Endothelial cell of umbilical vein (primary cell): ENCODE measurements around the gene ESYT2. TPM values are rescaled to one million over a fixed set of nuclear protein-coding genes. Genes with fewer than 3 reads are reported as not detected.

ENCODE experiments used
- BruUV-seq: library from RNA; stranded (reverse); fragments of 400-500 nt; replicated peaks from 2 replicates; lab custom pipeline; 2021; lab: Mats Ljungman, UMichigan
- CTCF ChIA-PET: fragments of 300-600, 350-600 bp; sonication (Branson Sonifier 250); formaldehyde crosslinking; loops from one replicate; lab custom pipeline; 2021; ENCODE audit warnings: antibody characterized with exemption, inconsistent platforms; lab: Charles Lee
- POLR2A ChIA-PET: fragments of 300-600, 350-600 bp; sonication (Branson Sonifier 250); formaldehyde crosslinking; loops from one replicate; lab custom pipeline; 2021; ENCODE audit warnings: antibody characterized with exemption, inconsistent platforms; lab: Charles Lee
- DNase-seq: peaks from one replicate; pipeline ENCODE4 v3.0.0-alpha.2; 2011; ENCODE audit warnings: low read depth, low spot score
- FAIRE-seq: peaks from 2 replicates; lab custom pipeline; 2011; peaks lifted over from hg19 to GRCh38; lab: Jason Lieb, UNC
- H2AFZ ChIP-seq: 2 replicates; pipeline ENCODE4 v1.6.0; 2012; ENCODE audit warnings: low read depth, low read length, control low read depth, inconsistent platforms
- H3K27ac ChIP-seq: 2 replicates; pipeline ENCODE4 v1.5.1; 2011; ENCODE audit warnings: low read depth, mild to moderate bottlenecking, control low read depth, low read length, moderate library complexity; ENCODE audit not compliant: insufficient read depth
- H3K27me3 ChIP-seq, 2 experiments: 2 replicates each; pipeline versions ENCODE4 v1.6.0 to v1.6.1; 2011; ENCODE audit warnings: low read length in 2 of 2, mixed read lengths in 1 of 2; ENCODE audit not compliant: control insufficient read depth in 2 of 2, insufficient read depth in 2 of 2
- H3K36me3 ChIP-seq, 2 experiments: 2 replicates in 1 of 2; 3 replicates in 1 of 2; pipeline ENCODE4 v1.5.1; 2011; ENCODE audit warnings: low read length in 2 of 2, mild to moderate bottlenecking in 1 of 2, moderate library complexity in 1 of 2; ENCODE audit not compliant: control insufficient read depth in 2 of 2, insufficient read depth in 2 of 2; ENCODE audit errors: extremely low read depth in 1 of 2
- H3K4me1 ChIP-seq: 3 replicates; pipeline ENCODE4 v1.5.1; 2011; ENCODE audit warnings: mild to moderate bottlenecking, low read length; ENCODE audit not compliant: control insufficient read depth, insufficient read depth; ENCODE audit errors: extremely low read depth
- H3K4me2 ChIP-seq: 2 replicates; pipeline ENCODE4 v1.6.1; 2011; ENCODE audit warnings: low read length, control low read depth, mixed read lengths; ENCODE audit not compliant: insufficient read depth
- H3K4me3 ChIP-seq, 3 experiments: fragments of 200-600 bp in 1 of 3; sonication (generic), shearing (Covaris generic) in 1 of 3; replicated peaks in 1 of 3; 2 replicates each; pipeline ENCODE4 v1.5.1; 2011 to 2016; ENCODE audit warnings: control low read depth in 3 of 3, low read length in 3 of 3, mild to moderate bottlenecking in 2 of 3, inconsistent platforms in 1 of 3, low read depth in 1 of 3, moderate library complexity in 1 of 3; ENCODE audit not compliant: insufficient read depth in 1 of 3
- H3K79me2 ChIP-seq: 2 replicates; pipeline ENCODE4 v1.6.0; 2012; ENCODE audit warnings: low read length, inconsistent platforms; ENCODE audit not compliant: control insufficient read depth, insufficient read depth
- H3K9ac ChIP-seq: replicated peaks from 2 replicates; pipeline ENCODE3; 2011; ENCODE audit warnings: low read length, control low read depth; ENCODE audit not compliant: insufficient read depth; ENCODE audit errors: extremely low read depth
- H3K9me1 ChIP-seq: replicated peaks from 3 replicates; pipeline ENCODE4 v1.6.0; 2011; ENCODE audit warnings: mild to moderate bottlenecking, low read length; ENCODE audit not compliant: control insufficient read depth, insufficient read depth; ENCODE audit errors: extremely low read depth
- H3K9me3 ChIP-seq: replicated peaks from 2 replicates; pipeline ENCODE4 v1.5.1; 2012; ENCODE audit warnings: low read length, inconsistent platforms; ENCODE audit not compliant: control insufficient read depth, insufficient read depth
- H4K20me1 ChIP-seq: replicated peaks from 2 replicates; pipeline ENCODE3; 2011; ENCODE audit warnings: mild to moderate bottlenecking, low read length; ENCODE audit not compliant: control insufficient read depth, insufficient read depth; ENCODE audit errors: extremely low read depth
- CTCF ChIP-seq, 2 donors: IDR thresholded peaks; 1 replicate in 1 of 2; 2 replicates in 1 of 2; pipeline ENCODE4 v1.5.1; 2011; ENCODE audit warnings: low read length in 2 of 2, mild to moderate bottlenecking in 2 of 2, moderate library complexity in 2 of 2, control low read depth in 1 of 2, inconsistent platforms in 1 of 2, low read depth in 1 of 2; ENCODE audit not compliant: insufficient read depth in 1 of 2; ENCODE audit errors: extremely low read depth in 1 of 2
- EZH2 ChIP-seq: IDR thresholded peaks from 2 replicates; pipeline ENCODE4 v1.6.1; 2012; ENCODE audit warnings: borderline replicate concordance, low read depth, mild to moderate bottlenecking, moderate library complexity, low read length, inconsistent platforms; ENCODE audit not compliant: severe bottlenecking
- FOS ChIP-seq: IDR thresholded peaks from 2 replicates; pipeline ENCODE4 v1.6.1; 2011; ENCODE audit warnings: mild to moderate bottlenecking, low read length, moderate library complexity, borderline replicate concordance; ENCODE audit not compliant: insufficient read depth
- GATA2 ChIP-seq: IDR thresholded peaks from 2 replicates; pipeline ENCODE4 v1.7.0; 2011; ENCODE audit warnings: low read depth, mild to moderate bottlenecking, moderate library complexity, mixed read lengths, low read length; ENCODE audit not compliant: insufficient read length, insufficient read depth
- JUN ChIP-seq: IDR thresholded peaks from 2 replicates; pipeline ENCODE4 v1.6.1; 2011; ENCODE audit warnings: borderline replicate concordance, low read depth; ENCODE audit not compliant: insufficient read length, insufficient read depth
- MAX ChIP-seq: IDR thresholded peaks from 2 replicates; pipeline ENCODE4 v1.6.1; 2011; ENCODE audit not compliant: insufficient read depth, insufficient read length
- MYC ChIP-seq: IDR thresholded peaks from one replicate; pipeline ENCODE4 v1.6.1; 2011; ENCODE audit warnings: mild to moderate bottlenecking, low read depth, low read length
- POLR2A ChIP-seq: IDR thresholded peaks from 2 replicates; pipeline ENCODE4 v1.6.1; 2012; ENCODE audit warnings: low read depth, mild to moderate bottlenecking, control low read depth, low read length
- POLR2AphosphoS5 ChIP-seq: IDR thresholded peaks from 2 replicates; pipeline ENCODE4 v1.6.1; 2012; ENCODE audit warnings: low read depth, mild to moderate bottlenecking, control low read depth, low read length, moderate library complexity; ENCODE audit not compliant: insufficient read depth
- dilution Hi-C: fragments of 300-500 bp; cut with MboI; formaldehyde crosslinking; loops from one replicate; pipeline ENCODE4 v1.15.0; 2019; ENCODE audit warnings: low sequenced_read_pairs; ENCODE audit not compliant: extremely low pct_ligation_motif_present
- intact Hi-C: fragments of 100-400 bp; cut with micrococcal nuclease; formaldehyde crosslinking; loops from one replicate; pipeline ENCODE4 v1.10.0; 2022
- polyA plus RNA-seq, 4 experiments: library from polyadenylated mRNA; depleted of rRNA in 3 of 4; stranded (reverse) in 3 of 4; unstranded in 1 of 4; fragments of >200 nt; gene quantifications; 2 replicates each; pipeline versions ENCODE4 v1.2.1 to v1.2.3, GENCODE V29; 2011 to 2012; ENCODE audit warnings: missing spikeins in 1 of 4
- total RNA-seq: library from RNA; stranded (reverse); gene quantifications from 2 replicates; pipeline ENCODE4 v1.2.3, GENCODE V29; 2021

ESYT2 gene
- total and polyA plus RNA-seq, 2 donors (not counting 3 experiments of a cell fraction or from before 2014, with no cell fraction given), result 18.8 to 46.6 TPM

- POLR2A ChIA-PET, result interaction anchor here (0.7 kb wide), 1 partner anchor 14 kb away, joined by 7 read pairs; no protein-coding TSS in a partner anchor
- no peak overlapping the region for H3K27ac ChIP-seq
- DNase-seq (no peak), FAIRE-seq (no peak)
- no peaks in the 10 kb centered on the region for H3K9me3 ChIP-seq
- peaks cover 0 to 7% of the 10 kb centered on the region in 2 experiments for H3K36me3 ChIP-seq
- no peaks in the 10 kb centered on the region for H3K27me3 ChIP-seq
- no peak for TF ChIP-seq JUN
- no peak for TF ChIP-seq GATA2
- no peak for TF ChIP-seq CTCF (IDR thresholded peaks at IDR 0.05; ENCODE audit: extremely low read depth in 1 of 2, insufficient read depth in 1 of 2, low read depth in 1 of 2, low read length in 2 of 2)
- TF ChIP-seq MAX, result no peak
- TF ChIP-seq POLR2AphosphoS5, result no peak
- TF ChIP-seq MYC, result no peak
- TF ChIP-seq POLR2A, result no peak
- no peak for TF ChIP-seq FOS
- TF ChIP-seq EZH2, result no peak
- no peak overlapping the region for H3K4me2 ChIP-seq
- intact Hi-C loops, result no loop called here
- BruUV-seq, result no TSS peak
- H3K9ac ChIP-seq, result no peak overlapping the region
- no peak overlapping the region for H2AFZ ChIP-seq
- H3K79me2 ChIP-seq, result peaks cover 2% of the 10 kb centered on the region
- H3K4me3 ChIP-seq, result no peak overlapping the region
- no peaks in the 10 kb centered on the region for H3K9me1 ChIP-seq
- CTCF ChIA-PET, result no interaction called here
- no peaks in the 10 kb centered on the region for H4K20me1 ChIP-seq
- dilution Hi-C loops, result no loop called here
- H3K4me1 ChIP-seq, result peaks cover 4% of the 10 kb centered on the region
Observed at GRCh38 chr7:158867214-158867984, 38.1 kb upstream of the ESYT2 start.
